Cardiac muscle cell (in vitro differentiated cells and primary cell): ENCODE results near the gene TMEM91. TPM values are rescaled to one million over a fixed set of nuclear protein-coding genes. Genes with fewer than 3 reads are reported as not detected.

ENCODE experiments used
- DNase-seq, 2 donors: peaks; one replicate each; pipeline versions ENCODE4 v3.0.0 to v3.0.0-alpha.2; 2010 to 2017; ENCODE audit warnings: low read depth in 1 of 2, low spot score in 1 of 2
- H3K27ac ChIP-seq: fragments of 200-600 bp; sonication (generic); 2 replicates; pipeline ENCODE4 v1.5.1; 2016
- H3K27me3 ChIP-seq: fragments of 200-600 bp; sonication (generic); 2 replicates; pipeline ENCODE4 v1.6.0; 2016; ENCODE audit warnings: control low read depth
- H3K36me3 ChIP-seq: fragments of 200-600 bp; sonication (generic); 2 replicates; pipeline ENCODE4 v1.5.1; 2016; ENCODE audit warnings: control low read depth
- H3K4me1 ChIP-seq: fragments of 200-600 bp; sonication (generic); 2 replicates; pipeline ENCODE4 v1.8.1; 2017; ENCODE audit warnings: low read depth, mild to moderate bottlenecking, mixed run types
- H3K4me3 ChIP-seq: fragments of 200-600 bp; sonication (generic); 2 replicates; pipeline ENCODE4 v1.5.1; 2016; ENCODE audit warnings: mild to moderate bottlenecking
- H3K9me3 ChIP-seq: fragments of 200-600 bp; sonication (generic); 2 replicates; pipeline ENCODE4 v1.5.1; 2017; ENCODE audit warnings: low read depth, mild to moderate bottlenecking, control low read depth
- CTCF ChIP-seq: IDR thresholded peaks from 2 replicates; pipeline ENCODE4 v1.5.1; 2012; ENCODE audit warnings: low read depth, mild to moderate bottlenecking, low read length
- polyA plus RNA-seq: library from polyadenylated mRNA; unstranded; fragments of >200 nt; fragmentation: Nextera tagmentation; extraction: Ambion mirVana; gene quantifications from 2 replicates; pipeline ENCODE4 v1.2.1, GENCODE V29; 2016
- total RNA-seq: library from RNA; depleted of rRNA; stranded (reverse); fragments of >200 nt; gene quantifications from 2 replicates; pipeline ENCODE4 v1.2.3, GENCODE V29; 2016

TMEM91 gene
- total and polyA plus RNA-seq, 2 experiments from 2014 or later: 14.5 to 21.8 TPM

- Histone ChIP-seq H3K36me3 (peaks cover 2% of the 10 kb centered on the region), H3K4me1 (peaks cover 36% of the 10 kb centered on the region), H3K4me3 (peak within 1 kb of the TSS; percentile 22), H3K27ac (peak within 1 kb of the TSS; percentile 84), H3K27me3 (no peaks in the 10 kb centered on the region), H3K9me3 (no peaks in the 10 kb centered on the region)
- no peak for TF ChIP-seq CTCF
- peak; percentile 81 to 94 for DNase-seq
These were observed 50.8 kb downstream of the TMEM91 start, which contains the start of gene B3GNT8 for GRCh38 chr19:41426952-41427646. B3GNT8 (minus strand) TSS chr19:41427374; CDS start chr19:41426778, 596 bp downstream.

- Histone ChIP-seq H3K27ac (peak overlapping the region; percentile 84), H3K9me3 (no peaks in the 10 kb centered on the region), H3K36me3 (peaks cover 3% of the 10 kb centered on the region), H3K27me3 (no peaks in the 10 kb centered on the region), H3K4me1 (peaks cover 43% of the 10 kb centered on the region), H3K4me3 (peak overlapping the region; percentile 7)
- peak; percentile 4 for TF ChIP-seq CTCF
- DNase-seq: peak; percentile 20 to 35
These were observed 51.5 kb downstream of the TMEM91 start for GRCh38 chr19:41427647-41428480.

GRCh38 chr19:41428481-41428859 lies 52.1 kb downstream of the TMEM91 start:
- H3K4me3 ChIP-seq: peak overlapping the region; percentile 7
- no peaks in the 10 kb centered on the region for H3K9me3 ChIP-seq
- H3K4me1 ChIP-seq: peaks cover 49% of the 10 kb centered on the region
- no peak for DNase-seq
- H3K36me3 ChIP-seq: peaks cover 7% of the 10 kb centered on the region
- H3K27me3 ChIP-seq: no peaks in the 10 kb centered on the region
- peak overlapping the region; percentile 84 for H3K27ac ChIP-seq
- TF ChIP-seq CTCF: no peak

- Histone ChIP-seq H3K27ac (peak overlapping the region; percentile 99), H3K27me3 (no peaks in the 10 kb centered on the region), H3K36me3 (peaks cover 5% of the 10 kb centered on the region), H3K4me1 (peaks cover 54% of the 10 kb centered on the region), H3K9me3 (no peaks in the 10 kb centered on the region), H3K4me3 (no peak overlapping the region)
- no peak for DNase-seq
- TF ChIP-seq CTCF: no peak
These were observed 54.6 kb downstream of the TMEM91 start for GRCh38 chr19:41430922-41431321.

- Histone ChIP-seq H3K27ac (peak overlapping the region; percentile 99), H3K4me3 (no peak overlapping the region), H3K4me1 (peaks cover 47% of the 10 kb centered on the region), H3K36me3 (peaks cover 5% of the 10 kb centered on the region), H3K9me3 (no peaks in the 10 kb centered on the region), H3K27me3 (no peaks in the 10 kb centered on the region)
- peak; percentile 41 for TF ChIP-seq CTCF
- DNase-seq: peak; percentile 46 to 96
These were observed 55.4 kb downstream of the TMEM91 start for GRCh38 chr19:41431426-41432386.
